Measurements from ENCODE around the gene VAC14.
A peak's percentile ranks its signal among the peaks of the same experiment; 100 is the strongest.

The VAC14 gene

GRCh38 chr16:70760221-70760620 is 40.7 kb downstream of the VAC14 start:
- DNase-seq (ENCODE audit: low read depth) = no peak

DNA sequence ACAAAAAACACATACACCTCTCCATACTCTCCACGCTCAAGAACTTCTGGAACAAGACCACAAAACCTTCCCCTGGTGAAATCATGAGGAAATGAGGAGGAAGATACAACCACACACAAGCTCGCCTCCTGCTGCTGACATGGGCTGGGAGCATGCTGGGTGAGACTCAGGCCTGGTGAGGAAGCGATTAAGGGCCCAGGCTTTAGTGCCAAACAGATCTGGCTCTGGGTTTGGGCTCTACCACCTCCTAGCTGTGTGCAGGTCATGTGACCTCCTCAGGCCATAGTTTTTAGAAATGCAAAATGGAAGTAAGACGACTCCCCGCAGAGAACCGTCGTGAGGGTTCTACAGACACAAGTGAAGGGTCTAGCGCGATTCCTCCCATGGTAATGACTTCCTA is 41.3 kb downstream of the VAC14 start:
- DNase-seq (ENCODE audit: low read depth) = no peak

DNA sequence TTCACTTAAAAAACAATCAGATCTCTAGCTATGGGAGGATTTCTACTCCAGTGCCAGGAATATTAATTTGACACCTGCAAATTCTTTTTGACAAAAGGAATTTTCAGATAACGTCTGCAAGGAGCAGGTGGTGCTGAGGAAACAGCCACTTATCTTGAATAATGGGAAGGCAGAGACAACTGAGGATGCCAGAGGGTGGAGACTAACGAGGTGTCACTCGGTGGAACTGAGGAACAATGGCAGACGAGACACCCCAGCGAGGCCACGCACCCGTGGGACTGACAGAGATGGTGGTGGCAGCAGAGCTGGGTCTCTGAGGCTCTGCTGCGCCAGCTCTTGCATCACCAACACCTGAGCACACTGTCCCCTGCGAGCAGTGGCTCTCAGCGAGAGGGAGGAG is 42.2 kb downstream of the VAC14 start:
- DNase-seq (ENCODE audit: low read depth) = no peak

GRCh38 chr16:70757183-70757582 is 43.8 kb downstream of the VAC14 start:
- DNase-seq (ENCODE audit: low read depth) = no peak

- DNase-seq (ENCODE audit: low read depth) = no peak
Observed at GRCh38 chr16:70756071-70756470, 44.9 kb downstream of the VAC14 start.

GRCh38 chr16:70754851-70755600 is 45.9 kb downstream of the VAC14 start:
- no peak for DNase-seq (ENCODE audit: low read depth)

GRCh38 chr16:70754371-70754770 is 46.6 kb downstream of the VAC14 start:
- no peak for DNase-seq (ENCODE audit: low read depth)

DNA sequence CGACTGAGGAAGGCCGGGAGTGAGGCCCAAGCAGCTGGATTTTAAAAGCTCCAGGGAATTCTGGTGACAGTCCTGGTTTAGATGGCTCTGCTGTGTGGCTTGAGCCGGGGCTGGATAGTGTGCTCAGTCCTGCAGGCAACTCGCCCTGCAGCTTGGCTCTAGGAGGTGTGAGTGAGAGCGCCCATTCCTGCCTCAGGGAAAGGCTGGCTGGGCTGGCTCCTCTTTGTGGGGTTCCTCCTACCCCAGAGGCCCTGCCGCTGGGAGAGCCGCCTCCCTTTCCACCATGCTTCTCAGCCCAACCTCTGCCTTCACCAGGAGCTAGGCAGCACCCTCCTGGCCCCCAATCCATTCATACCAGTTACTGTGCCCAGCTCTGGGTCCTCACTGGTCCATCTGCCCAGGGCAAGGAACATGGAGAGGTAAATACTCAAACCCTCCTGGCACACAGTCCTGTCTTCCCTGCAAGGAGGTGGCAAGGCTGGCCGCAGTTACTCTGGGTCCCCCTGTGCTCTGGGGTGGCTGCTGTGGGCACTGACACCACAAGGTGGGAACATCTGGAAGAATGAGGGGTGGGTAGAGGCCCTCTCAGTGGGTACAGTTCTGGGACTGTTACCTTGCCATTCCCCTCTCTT is 47.1 kb downstream of the VAC14 start:
- DNase-seq (ENCODE audit: low read depth) = no peak

DNA sequence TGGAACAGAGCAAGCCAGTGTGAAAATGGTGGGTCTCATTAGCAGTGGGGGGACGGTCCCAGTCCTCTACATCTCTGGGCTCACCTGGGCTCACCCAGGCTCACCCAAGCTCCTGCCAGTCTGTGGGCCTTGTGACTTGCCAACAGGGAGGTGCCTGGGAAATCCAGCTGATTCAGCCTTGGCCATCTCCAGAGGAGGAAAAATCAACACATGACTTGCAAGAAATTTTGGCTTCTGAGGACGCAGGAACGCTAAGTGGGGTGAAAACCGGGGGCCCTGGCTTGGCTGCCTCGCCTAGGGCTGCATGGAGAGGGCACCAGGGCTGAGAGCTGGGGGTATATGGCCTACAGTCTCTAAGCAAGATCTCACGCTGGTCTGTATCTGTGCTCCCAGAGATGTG is 47.7 kb downstream of the VAC14 start:
- DNase-seq (ENCODE audit: low read depth) = no peak

DNA sequence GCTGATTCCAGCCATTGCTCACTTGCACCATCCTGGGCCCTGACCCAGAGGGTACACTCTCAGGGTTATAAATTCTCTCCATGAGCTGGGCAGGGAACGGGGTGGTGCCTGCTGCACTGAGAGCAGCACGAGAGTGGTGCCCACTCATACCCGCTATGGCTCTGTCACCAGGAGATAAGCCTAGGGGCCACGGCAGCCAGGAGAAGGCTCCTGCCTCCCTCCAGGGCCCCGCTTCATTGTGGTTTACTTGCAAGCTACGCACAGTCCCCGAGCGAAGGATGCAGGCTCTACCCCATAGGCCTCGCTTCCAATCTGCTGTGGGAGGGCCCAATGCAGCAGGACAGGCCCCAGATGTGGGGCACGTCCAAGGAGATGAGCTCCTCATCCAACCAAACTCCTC is 48.5 kb downstream of the VAC14 start:
- DNase-seq (ENCODE audit: low read depth) = no peak

- DNase-seq (ENCODE audit: low read depth) = no peak
Observed at GRCh38 chr16:70751593-70751992, 49.4 kb downstream of the VAC14 start.

DNA sequence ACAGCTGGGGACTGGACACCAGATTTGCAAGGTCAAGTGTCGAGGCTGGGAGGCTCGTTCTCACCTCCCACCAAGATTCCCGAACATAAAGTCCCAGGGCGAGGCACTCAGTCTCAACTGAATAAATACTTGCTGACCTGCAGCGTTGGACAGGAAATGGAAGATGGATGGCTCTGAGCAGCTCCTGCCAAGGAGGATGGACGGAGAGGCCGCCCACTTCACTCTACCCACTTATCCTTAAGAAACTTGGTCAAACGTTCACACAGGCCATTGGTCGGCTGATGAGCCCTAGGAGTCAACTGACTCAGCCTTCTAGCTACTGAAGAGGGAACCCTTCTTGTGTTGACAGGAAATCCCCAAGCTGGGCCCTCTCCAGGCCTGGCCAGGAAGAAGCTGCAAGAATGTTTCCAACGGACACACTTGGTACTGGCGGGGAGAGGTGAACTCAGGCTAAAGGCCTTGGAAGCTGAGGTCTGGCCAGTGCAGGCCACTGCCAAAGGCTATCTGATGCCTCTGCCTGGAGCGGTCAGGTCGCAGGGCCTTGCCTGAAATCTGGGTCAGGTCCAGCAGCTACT is 50.0 kb downstream of the VAC14 start:
- DNase-seq (ENCODE audit: low read depth) = peak; percentile 99

DNA sequence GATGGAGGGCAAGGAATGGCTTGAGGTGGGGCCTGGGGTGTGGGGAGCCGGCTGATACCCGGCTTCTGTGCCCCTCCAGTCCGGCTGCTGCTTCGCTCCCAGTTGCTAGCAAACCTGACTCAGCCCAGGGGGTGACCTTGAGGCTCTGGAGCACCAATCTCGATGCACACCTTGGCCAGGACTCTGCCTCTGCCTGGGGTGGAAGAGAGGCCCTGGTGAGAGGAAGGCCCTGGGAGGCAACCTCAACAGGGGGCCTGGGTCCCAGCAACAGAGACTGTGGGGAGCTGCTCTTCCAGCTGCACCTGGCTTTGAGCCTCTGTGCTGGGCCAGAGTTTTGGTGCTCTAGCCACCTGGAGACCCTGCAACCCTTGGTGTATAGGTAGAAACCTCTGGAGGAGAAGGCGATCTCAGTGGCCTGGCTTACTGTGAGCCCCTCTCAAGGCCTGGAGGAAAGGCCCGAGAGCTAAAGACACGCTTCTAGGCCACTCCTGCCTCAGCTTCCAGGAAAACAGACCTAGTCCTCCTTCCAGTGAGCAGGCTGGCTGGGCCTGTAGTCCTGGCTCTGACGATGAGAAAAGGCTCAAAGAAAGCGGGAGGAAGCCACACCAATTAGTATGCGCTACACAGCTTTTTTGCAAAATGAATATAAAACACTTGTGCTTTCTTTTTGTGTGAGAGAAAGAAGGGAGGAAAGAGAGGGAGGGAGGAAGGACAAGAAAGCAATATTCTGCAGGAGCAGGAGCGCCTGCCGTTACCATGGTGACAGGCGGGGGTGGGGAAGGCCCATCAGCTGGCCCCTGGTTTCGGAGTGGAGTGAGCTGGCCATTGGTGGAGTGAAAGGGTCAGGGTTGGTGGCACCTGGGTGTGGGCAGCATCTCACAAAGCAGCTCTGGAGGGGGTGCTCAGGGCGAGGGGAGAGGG is 51.0 kb downstream of the VAC14 start:
- DNase-seq (ENCODE audit: low read depth) = no peak

DNA sequence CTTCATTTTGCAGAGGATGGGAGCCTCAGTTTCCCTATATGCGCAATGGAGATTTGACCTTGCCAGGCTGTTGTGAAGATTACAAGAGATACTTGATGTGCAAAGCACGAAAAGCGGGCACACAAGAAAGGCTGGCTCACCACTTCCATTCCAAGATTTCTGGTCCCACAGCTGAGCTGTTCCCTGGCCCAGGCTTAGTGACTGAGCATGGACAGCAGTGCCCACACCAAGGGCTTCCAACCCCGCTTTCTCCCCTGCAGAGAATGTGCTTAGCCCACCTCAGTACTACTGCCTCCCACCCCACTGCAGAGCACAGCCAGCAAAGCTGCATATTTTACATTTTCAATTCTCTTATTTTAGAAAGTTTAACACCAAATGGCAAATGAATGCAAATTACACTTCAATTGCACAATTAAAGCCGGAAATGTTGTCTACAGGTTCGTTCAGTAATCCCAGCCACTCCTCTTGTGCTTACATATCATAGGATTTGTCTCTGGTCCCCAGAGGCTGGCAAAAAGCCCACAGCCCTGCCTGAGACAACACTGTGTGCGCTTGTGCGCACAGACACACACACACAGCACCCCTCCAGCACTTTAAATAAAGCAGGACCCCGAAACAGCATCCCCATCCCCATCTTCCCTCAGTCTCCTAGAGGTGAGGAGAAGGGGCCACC is 51.8 kb downstream of the VAC14 start:
- no peak for DNase-seq (ENCODE audit: low read depth)

DNA sequence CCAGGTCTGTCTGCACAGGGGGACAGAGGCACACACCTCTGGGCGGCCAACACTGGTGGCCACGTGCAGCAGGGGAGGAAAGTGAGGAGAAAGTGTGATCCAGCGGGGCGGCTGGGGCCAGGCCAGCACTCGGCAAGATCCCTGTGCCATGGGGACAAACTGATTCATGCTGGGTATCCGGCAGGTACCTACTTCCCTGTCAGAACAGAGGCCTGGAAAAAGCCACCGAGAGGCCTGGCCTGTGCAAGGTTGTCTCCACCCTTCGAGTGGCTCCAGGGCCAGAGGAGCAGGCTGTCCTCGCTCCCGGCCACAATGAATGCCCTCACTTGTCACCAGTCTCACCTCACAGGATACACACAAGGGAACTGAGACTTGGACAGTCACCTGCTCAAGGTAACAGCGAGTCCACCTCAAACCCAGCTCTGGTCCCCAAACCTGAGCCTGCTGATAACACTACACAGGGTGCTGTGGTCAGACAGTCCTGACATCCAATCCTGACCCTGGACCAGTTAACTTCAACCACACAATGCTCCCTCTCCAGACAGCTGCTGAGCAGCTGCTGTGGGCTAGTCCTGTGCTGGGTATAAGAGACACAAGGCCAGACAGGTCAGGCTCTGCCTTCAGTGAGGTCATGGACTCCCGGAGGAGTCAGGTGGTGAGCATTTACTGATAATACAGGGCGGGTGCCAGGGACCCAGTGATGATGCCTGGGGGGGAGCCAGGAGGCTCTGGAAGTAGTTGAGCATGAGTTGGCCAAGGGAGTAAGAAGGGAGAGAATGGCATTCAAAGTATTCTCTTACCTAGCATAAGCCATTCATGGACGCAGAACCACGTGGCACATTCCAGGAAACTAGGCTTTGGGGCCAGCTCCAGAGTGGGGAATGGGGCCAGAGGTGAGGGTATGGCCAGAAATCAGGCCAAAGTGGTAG is 53.0 kb downstream of the VAC14 start:
- peak; percentile 70 for DNase-seq (ENCODE audit: low read depth)

GRCh38 chr16:70746708-70747424 is 54.1 kb downstream of the VAC14 start:
- peak; percentile 91 for DNase-seq (ENCODE audit: low read depth)

DNA sequence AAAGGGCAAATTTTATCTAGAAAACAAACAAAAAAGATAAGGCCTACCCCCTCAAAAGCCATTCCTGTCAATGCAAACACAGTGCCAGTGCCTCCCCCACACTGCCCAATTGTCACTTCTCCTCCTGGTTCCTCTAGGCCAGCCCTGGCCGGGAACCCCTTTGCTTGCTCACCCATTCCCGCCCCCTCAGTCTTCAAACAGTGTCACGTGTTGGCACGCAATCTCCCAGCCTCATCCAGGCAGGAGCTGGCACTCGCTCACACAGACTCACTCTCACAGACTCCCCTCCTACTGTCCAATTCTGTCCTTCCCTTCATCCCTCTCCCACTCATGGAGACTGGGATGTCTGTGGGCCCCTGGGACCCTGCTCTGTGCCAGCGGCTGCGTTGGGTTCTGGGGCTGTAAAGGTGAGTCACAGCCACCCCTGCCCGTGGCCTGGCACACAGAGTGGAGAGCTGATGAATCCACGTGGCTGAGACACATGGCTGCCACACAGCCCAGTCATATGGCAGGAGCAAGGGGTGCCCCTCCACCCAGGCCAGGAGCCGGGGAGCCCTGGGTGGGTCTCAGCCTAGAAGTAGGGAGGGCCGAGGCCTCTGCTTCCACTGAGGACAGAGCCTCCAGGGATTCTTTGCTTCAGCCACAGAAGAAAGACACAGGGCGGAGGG is 54.8 kb downstream of the VAC14 start:
- peak; percentile 80 for DNase-seq (ENCODE audit: low read depth)

GRCh38 chr16:70745536-70746025 is 55.4 kb downstream of the VAC14 start:
- DNase-seq (ENCODE audit: low read depth) = no peak

- DNase-seq (ENCODE audit: low read depth) = no peak
Observed at GRCh38 chr16:70744366-70744765, 56.6 kb downstream of the VAC14 start.
